GM12873 (cell line): Measurements from ENCODE around the gene LRCH4.

Experiments used
- TF ChIP-seq, protein P1 (sequence below): IDR thresholded peaks from 2 replicates; pipeline ENCODE4 v1.5.1; 2012; ENCODE audit warnings: low read depth, mild to moderate bottlenecking, moderate library complexity, low read length, control low read depth; ENCODE audit not compliant: insufficient read depth; ENCODE audit errors: missing control alignments

Gene LRCH4

DNA sequence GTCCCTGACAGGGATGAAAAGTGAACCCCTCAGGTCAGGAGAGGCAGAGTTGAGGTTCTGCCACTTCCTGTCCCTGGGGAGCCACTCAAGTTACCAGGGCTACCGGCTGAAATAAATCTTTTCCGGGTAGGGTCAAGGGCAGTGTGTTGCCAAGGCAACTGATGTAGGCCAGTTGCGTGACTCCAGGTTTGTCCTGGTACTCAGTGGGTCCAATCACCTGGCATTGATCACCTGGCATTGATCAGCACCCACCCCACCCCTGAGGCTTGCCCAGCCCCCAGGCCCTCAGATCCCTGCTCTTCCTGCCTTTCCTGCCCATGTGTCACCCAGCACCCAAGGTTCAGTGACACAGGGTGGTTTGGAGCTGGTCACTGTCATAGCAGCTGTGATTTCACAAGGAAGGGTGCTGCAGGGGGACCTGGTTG, 18.2 kb downstream of the LRCH4 start:
- TF ChIP-seq, protein P1, sequence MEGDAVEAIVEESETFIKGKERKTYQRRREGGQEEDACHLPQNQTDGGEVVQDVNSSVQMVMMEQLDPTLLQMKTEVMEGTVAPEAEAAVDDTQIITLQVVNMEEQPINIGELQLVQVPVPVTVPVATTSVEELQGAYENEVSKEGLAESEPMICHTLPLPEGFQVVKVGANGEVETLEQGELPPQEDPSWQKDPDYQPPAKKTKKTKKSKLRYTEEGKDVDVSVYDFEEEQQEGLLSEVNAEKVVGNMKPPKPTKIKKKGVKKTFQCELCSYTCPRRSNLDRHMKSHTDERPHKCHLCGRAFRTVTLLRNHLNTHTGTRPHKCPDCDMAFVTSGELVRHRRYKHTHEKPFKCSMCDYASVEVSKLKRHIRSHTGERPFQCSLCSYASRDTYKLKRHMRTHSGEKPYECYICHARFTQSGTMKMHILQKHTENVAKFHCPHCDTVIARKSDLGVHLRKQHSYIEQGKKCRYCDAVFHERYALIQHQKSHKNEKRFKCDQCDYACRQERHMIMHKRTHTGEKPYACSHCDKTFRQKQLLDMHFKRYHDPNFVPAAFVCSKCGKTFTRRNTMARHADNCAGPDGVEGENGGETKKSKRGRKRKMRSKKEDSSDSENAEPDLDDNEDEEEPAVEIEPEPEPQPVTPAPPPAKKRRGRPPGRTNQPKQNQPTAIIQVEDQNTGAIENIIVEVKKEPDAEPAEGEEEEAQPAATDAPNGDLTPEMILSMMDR, result no peak

DNA sequence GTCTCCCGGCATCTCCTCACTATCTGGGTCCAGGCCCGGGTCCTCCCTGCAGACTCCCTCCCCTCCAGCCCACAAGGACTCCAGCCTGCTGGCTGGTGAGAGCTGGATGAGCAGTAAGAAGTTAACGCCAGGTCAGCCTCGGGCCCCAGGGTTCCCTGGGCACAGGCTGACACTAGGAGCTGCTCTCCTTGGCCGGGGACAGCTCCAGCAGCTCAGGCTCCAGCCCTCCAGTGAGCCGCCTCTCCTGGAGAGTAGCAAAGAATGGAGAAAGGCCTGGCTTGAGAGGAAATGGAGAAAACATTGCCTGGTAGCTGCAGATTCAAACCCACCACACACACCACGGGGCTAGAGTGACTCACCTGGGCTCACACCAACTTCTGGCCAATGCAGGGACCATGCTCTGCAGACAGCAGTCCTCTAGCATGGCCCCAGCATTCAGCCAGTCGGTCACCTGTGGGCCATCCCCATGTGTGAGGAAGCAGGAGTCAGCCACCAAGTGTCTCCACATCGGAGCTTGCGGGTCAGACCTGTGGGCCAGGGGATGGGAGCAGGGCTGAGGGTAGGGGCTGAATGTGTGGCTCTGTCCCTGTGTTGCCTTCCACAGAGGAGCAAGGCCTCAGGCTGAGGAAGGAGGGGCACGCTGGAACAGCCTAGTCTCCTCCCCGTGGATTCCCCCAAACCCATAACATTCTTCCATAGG, 18.7 kb downstream of the LRCH4 start:
- TF ChIP-seq, protein P1, result no peak

DNA sequence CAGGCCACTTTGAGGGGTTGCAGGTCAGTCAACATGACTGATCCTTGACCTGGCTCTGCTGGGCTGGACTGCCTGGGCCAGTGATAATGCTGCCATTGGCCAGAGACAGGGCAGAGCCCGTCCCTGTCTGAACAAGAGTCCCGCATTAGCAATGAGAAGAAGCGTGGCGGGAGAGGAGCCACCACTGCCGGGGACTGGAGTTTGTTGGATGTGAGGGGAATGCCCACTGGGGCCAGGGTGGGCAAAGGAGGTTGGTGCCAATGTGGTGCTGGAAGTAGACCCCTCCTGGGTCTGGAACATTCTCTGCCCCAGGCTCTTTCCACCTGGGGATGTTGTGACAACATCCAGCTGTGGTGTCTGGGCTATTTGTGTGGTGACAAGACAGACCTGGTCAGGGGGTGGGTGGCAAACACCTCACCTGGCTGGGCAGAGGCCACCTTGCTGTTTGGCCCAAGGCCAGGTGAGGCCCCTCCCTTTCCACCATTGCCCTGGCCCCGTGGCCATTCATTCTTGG, 19.9 kb downstream of the LRCH4 start:
- TF ChIP-seq, protein P1, result no peak

DNA sequence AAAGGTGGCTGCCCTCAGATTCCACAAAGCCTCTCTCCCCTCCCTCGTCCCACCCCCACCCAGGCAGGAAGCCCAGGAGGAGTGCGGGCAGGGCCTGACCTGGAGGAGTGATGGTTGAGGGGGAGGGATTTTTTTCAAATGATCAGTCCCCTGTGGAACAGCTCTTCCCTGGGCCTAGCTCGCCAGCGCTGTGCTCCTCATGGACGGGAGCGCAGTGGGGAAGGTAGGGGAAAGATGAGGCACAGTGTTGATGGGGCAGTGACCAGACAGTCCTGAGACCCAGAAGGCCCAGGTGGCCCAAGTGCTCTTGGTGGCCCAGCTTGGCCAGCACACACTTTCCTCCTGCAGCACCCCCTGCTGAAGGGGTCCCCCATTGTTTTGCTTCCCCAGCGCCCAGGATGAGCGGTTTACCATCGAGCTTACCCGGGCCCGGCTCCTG, 20.8 kb downstream of the LRCH4 start:
- TF ChIP-seq, protein P1, result no peak

DNA sequence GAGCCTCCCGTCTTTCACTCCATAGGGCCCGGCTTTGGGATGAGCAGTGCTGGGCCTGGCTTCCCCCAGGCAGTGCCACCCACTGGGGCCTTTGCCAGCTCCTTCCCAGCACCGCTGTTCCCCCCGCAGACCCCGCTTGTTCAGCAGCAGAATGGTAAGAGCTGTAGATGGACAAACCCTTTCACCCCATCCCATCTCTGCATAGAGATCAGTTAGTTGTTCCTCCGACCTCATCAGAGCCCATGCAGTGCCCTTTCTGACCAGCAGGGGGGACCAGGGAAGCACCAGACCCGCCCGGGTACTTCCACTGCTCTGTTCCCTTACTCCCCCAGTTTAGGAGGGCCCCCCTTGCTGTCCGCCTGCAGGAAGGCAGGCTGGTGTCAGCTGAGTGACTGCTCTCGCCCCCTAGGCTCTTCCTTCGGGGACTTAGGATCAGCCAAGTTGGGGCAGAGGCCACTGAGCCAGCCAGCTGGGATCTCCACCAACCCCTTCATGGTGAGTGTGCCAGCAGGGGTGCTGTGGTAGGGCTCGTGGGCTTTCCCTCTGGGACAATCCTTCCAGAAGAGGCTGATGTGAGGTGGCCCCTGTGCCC, 22.0 kb downstream of the LRCH4 start:
- TF ChIP-seq, protein P1, result peak; percentile 96

DNA sequence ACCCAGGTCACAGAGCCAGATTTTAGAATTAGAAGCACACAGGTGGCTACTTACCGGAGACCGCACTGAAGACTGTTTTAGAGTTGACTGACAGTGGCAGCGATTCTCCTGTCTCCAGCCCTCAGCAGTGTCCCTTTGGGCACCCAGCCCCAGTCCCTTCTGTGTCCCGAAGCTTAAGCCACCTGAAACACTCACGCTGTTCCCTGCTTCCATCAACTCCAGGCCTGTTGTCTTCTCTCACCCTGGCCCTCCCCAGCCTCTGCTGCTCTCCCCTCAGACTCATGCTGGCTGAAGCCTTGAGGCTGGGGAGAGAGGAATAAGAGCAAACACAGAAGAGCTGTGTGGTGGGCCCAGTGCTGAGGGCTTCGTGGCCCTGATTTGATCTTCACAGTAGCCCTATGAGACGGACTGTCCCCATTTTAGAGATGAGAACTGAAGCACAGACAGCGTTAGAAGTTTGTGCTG, 22.8 kb downstream of the LRCH4 start:
- TF ChIP-seq, protein P1, result no peak
